ENCODE data around the gene MRPS24.
"Not testable (repeated sequence)": the region's sequence is repeated elsewhere in the genome, so short reads cannot be mapped to it uniquely, and the experiment has no call there.

GRCh38 chr7:43824513-43824912, 44.8 kb downstream of the MRPS24 start:
- not testable (repeated sequence) for TF ChIP-seq CTCF (IDR thresholded peaks at IDR 0.05); POLR2AphosphoS5 (IDR thresholded peaks at IDR 0.05; ENCODE audit: low read depth, low read length)
